WTC11 (cell line): ENCODE results near the gene NAA40.

Source experiments
- CTCF ChIP-seq: fragments of 200-600 bp; IDR thresholded peaks from 2 replicates; pipeline ENCODE4 v1.8.0; 2022; ENCODE audit warnings: antibody characterized with exemption
- E2F1 ChIP-seq: sonication (generic); formaldehyde crosslinking; IDR thresholded peaks from 2 replicates; pipeline ENCODE4 v1.8.0; 2022; ENCODE audit warnings: mild to moderate bottlenecking, missing genetic modification reagents
- ESRRA ChIP-seq: sonication (generic); formaldehyde crosslinking; IDR thresholded peaks from 2 replicates; pipeline ENCODE4 v1.8.1; 2022; ENCODE audit warnings: mild to moderate bottlenecking, missing genetic modification reagents, borderline replicate concordance
- JUN ChIP-seq: sonication (generic); formaldehyde crosslinking; IDR thresholded peaks from 2 replicates; pipeline ENCODE4 v1.8.0; 2023; ENCODE audit warnings: mild to moderate bottlenecking, missing genetic modification reagents
- MAX ChIP-seq: sonication (generic); formaldehyde crosslinking; IDR thresholded peaks from 2 replicates; pipeline ENCODE4 v1.8.0; 2022; ENCODE audit warnings: mild to moderate bottlenecking, missing genetic modification reagents
- NFYB ChIP-seq: sonication (generic); formaldehyde crosslinking; conservative IDR thresholded peaks from 2 replicates; pipeline ENCODE4 v1.8.0; 2022; ENCODE audit warnings: low read depth, missing genetic modification reagents
- NR2C2 ChIP-seq: sonication (generic); formaldehyde crosslinking; IDR thresholded peaks from 2 replicates; pipeline ENCODE4 v1.8.0; 2022; ENCODE audit warnings: mild to moderate bottlenecking, missing genetic modification reagents
- NR3C1 ChIP-seq: sonication (generic); formaldehyde crosslinking; conservative IDR thresholded peaks from 2 replicates; pipeline ENCODE4 v1.8.1; 2023; ENCODE audit warnings: low read depth, mild to moderate bottlenecking, missing genetic modification reagents
- OVOL2 ChIP-seq: fragments of 250-450 bp; sonication (Bioruptor Pico); IDR thresholded peaks from 2 replicates; pipeline ENCODE4 v1.9.0; 2021; ENCODE audit warnings: mild to moderate bottlenecking, borderline replicate concordance
- RELA ChIP-seq: sonication (generic); formaldehyde crosslinking; IDR thresholded peaks from 2 replicates; pipeline ENCODE4 v1.8.1; 2022; ENCODE audit warnings: missing genetic modification reagents, mild to moderate bottlenecking, borderline replicate concordance
- STAT6 ChIP-seq: sonication (generic); formaldehyde crosslinking; conservative IDR thresholded peaks from 2 replicates; pipeline ENCODE4 v1.8.1; 2023; ENCODE audit warnings: mild to moderate bottlenecking, low read depth, missing genetic modification reagents, moderate library complexity
- TEAD4 ChIP-seq: sonication (generic); formaldehyde crosslinking; IDR thresholded peaks from 2 replicates; pipeline ENCODE4 v1.8.0; 2022; ENCODE audit warnings: mild to moderate bottlenecking, missing genetic modification reagents
- ZSCAN18 ChIP-seq: fragments of 250-450 bp; sonication (Bioruptor Pico); IDR thresholded peaks from 2 replicates; pipeline ENCODE4 v2.1.2; 2022; ENCODE audit warnings: mild to moderate bottlenecking, moderate library complexity
- TF ChIP-seq, protein P1 (sequence below): sonication (generic); formaldehyde crosslinking; IDR thresholded peaks from 2 replicates; pipeline ENCODE4 v1.8.1; 2023; ENCODE audit warnings: mild to moderate bottlenecking, missing genetic modification reagents

DNA sequence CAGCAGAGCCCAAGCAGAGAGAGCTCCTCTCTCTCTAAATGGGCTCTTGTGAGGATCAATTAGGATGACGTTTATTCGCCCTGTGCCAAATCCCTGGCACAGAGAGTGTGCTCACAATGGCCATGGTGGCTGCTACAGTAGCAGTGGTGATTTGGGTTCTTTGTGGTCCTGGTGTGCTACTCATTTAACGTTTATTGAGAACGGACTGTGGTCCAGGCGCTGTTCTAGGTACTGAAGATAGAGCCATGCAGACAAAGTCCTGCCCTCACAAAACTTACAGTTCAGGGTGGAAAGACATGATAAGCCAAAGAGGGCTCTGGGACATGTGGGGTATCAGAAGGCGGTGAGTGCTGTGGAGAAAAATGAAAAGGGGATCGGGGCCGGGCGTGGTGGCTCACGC is 52.8 kb downstream of the NAA40 start:
- TF ChIP-seq NFYB (CRISPR knock-in tag) (no peak), CTCF (no peak), JUN (CRISPR knock-in tag) (no peak), NR2C2 (no peak), MAX (CRISPR knock-in tag) (no peak), TEAD4 (CRISPR knock-in tag) (no peak), NR3C1 (CRISPR knock-in tag) (no peak), STAT6 (no peak), ZSCAN18 (CRISPR knock-in tag) (no peak), ESRRA (CRISPR knock-in tag) (no peak), OVOL2 (CRISPR knock-in tag) (no peak), E2F1 (CRISPR knock-in tag) (no peak), RELA (CRISPR knock-in tag) (no peak)
- TF ChIP-seq, protein P1, sequence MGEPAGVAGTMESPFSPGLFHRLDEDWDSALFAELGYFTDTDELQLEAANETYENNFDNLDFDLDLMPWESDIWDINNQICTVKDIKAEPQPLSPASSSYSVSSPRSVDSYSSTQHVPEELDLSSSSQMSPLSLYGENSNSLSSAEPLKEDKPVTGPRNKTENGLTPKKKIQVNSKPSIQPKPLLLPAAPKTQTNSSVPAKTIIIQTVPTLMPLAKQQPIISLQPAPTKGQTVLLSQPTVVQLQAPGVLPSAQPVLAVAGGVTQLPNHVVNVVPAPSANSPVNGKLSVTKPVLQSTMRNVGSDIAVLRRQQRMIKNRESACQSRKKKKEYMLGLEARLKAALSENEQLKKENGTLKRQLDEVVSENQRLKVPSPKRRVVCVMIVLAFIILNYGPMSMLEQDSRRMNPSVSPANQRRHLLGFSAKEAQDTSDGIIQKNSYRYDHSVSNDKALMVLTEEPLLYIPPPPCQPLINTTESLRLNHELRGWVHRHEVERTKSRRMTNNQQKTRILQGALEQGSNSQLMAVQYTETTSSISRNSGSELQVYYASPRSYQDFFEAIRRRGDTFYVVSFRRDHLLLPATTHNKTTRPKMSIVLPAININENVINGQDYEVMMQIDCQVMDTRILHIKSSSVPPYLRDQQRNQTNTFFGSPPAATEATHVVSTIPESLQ (CRISPR knock-in tag), result no peak
